Jurkat, Clone E6-1 (cell line): ENCODE measurements around the gene MT3.
A peak's percentile ranks its signal among the peaks of the same experiment; 100 is the strongest.
"Not testable (repeated sequence)": the region's sequence is repeated elsewhere in the genome, so short reads cannot be mapped to it uniquely, and the experiment has no call there.

Experiments used
- DNase-seq: peaks from one replicate; pipeline ENCODE4 v3.0.0-alpha.2; 2011; ENCODE audit warnings: low read depth, low spot score
- H3K4me3 ChIP-seq: 2 replicates; pipeline ENCODE4 v1.5.1; 2011; ENCODE audit warnings: mild to moderate bottlenecking, low read length, control low read depth, moderate library complexity

Gene MT3

DNA sequence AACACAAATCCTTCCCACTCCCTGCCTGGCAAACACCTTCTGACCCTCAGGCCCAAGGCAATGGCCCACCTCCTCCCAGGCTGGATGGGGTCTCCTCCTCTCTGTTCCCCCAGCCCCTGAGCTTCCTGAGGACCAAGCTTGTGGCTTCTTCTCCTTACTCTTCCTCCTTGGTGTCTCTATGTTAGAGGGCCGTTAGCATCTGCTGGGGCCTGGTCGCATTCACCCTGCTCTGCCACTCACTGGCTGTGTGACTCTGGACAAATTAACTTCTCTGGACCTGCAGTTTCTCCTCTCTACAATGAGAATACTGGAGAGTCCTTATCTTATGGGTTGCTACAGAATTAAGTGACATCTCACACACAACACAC, 18.3 kb downstream of the MT3 start:
- peak overlapping the region; percentile 84 for H3K4me3 ChIP-seq
- DNase-seq = no peak

DNA sequence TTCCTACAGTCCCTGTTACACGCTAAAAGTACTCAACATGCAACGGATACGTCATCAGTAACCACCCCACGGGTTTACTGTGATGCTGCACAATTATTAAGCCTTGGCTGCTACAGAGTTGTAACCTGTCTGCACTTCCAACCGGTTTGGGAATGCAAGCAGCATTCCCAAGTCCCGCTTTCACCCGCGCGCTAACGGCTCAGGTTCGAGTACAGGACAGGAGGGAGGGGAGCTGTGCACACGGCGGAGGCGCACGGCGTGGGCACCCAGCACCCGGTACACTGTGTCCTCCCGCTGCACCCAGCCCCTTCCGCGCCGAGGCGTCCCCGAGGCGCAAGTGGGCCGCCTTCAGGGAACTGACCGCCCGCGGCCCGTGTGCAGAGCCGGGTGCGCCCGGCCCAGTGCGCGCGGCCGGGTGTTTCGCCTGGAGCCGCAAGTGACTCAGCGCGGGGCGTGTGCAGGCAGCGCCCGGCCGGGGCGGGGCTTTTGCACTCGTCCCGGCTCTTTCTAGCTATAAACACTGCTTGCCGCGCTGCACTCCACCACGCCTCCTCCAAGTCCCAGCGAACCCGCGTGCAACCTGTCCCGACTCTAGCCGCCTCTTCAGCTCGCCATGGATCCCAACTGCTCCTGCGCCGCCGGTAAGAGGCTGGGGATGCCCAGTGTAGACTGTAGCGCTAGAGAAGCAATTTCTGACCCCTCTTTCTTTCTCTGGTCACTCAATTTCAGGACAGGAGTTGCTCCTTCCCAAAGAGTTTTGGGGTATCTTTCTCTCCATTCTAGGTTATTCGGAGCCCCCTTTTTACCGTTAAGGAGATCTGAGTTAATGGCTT, 18.9 kb downstream of the MT3 start, which contains the start of gene MT2A:
MT2A (plus strand) TSS at position 542 of the 833 bp plus-strand sequence; CDS start at position 614, 72 bp downstream.
- peak; percentile 88 for DNase-seq
- peak within 1 kb of the TSS; percentile 84 for H3K4me3 ChIP-seq

DNA sequence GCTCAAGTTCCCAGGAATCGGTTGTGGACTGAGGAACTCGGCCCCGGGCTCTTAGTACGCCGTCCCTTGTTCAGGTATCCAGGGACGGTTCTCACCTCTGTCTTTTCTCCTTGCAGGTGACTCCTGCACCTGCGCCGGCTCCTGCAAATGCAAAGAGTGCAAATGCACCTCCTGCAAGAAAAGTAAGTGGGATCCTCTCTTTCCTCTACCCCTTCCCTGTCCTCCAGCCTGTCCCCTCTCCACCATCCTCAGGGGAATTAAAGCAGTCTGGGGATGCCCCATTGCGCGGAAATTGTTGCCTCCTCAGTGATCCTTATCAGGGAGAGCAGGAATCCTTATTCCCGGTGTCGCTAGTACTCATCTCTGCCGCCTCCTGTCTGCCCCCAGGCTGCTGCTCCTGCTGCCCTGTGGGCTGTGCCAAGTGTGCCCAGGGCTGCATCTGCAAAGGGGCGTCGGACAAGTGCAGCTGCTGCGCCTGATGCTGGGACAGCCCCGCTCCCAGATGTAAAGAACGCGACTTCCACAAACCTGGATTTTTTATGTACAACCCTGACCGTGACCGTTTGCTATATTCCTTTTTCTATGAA, 19.6 kb downstream of the MT3 start:
- peak overlapping the region; percentile 84 for H3K4me3 ChIP-seq
- DNase-seq = no peak

DNA sequence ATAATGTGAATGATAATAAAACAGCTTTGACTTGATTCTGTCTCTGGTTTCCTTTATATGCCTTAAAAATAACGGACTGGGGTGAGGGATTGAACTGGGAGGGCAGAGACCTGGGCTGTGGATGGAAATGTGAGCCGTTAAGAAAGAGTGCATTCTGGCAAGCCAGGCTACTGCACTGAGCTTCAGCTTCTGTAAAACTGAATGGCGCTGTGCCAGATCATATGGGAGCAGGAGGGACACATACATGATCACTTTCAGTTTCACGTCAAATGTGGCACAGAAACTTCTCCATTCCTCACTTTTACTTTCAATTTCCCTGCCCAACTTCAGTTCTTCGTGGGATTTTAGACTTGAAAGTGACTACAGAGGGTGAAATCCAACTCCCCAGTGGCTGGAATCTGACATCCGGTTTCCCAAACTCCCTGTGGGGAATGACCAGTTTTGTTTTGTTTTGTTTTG, 20.2 kb downstream of the MT3 start:
- H3K4me3 ChIP-seq = peak overlapping the region; percentile 84
- peak; percentile 77 for DNase-seq

DNA sequence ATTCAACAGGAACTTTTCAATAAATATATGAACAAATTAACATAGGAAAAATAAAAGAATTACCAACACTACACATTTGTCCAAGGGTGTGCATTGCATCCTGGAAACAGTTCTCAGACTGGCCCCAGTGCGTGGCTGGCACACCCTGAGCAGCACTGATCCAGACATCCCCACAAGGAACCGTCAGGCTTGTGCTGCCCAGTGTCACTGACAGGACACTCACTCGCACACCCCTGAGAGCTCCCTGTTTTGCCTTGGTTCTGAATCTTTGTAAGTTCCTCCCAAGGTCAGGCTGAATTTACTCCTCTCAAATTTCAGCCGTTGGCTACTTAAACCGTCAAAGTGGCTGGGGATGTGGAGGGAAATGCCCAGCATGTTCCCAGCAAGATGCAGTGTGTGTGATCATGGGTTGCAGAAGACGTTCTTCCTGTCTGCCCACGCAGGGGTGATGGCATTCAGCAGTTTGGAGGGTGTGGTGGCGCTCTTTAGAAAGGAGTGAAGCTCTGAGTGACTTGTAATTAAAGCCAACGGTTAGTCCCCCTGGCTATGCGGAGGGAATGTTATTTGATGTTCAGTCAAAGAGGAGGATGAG, 20.8 kb downstream of the MT3 start:
- DNase-seq = peak; percentile 37
- H3K4me3 ChIP-seq = peak overlapping the region; percentile 84

DNA sequence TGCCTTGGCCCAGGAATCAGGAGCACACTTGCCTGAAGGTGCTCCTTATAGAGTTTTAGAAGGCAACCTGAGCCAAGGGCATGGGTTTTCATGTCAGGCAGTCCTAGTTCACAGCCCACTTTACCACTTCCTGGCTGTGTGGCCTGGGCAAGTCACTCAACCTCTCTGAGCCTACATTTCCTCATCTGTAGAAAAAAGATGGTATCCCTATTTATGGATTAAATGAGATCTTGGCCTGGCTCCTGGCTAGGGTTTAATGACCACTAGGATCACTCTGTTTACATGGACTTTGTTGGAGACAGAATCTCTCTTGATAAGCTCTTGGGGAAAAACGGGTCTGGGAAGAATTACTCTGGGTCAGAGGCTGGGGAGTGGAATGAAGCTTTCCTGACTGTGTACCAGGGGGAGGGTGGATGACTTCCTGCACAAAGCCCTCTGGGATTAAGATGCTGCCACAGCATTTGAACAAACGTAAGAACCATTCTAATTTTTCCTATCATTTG, 21.3 kb downstream of the MT3 start:
- no peak overlapping the region for H3K4me3 ChIP-seq

DNA sequence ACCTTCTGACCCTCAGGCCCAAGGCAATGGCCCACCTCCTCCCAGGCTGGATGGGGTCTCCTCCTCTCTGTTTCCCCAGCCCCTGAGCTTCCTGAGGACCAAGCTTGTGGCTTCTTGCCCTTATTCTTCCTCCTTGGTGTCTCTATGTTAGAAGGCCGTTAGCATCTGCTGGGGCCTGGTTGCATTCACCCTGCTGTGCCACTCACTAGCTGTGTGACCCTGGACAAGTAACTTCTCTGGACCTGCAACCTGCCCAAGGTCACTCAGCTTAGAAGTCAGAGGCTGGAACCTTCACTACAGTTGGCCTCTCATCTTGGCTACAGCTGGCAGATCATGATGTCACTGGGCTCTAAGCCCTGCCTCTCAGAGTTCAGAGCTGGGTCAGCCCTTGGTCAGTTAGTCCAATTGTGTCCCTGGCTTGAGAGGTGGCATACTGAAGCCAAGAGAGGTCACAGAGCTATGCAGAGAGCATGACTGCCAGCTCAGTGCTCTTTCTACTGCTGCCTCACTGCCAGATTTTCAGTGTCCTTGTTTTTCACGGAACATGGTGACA, 22.0 kb downstream of the MT3 start:
- DNase-seq = no peak

More for the DNA sequence above, 21.3 kb downstream of the MT3 start:
- peak; percentile 37 for DNase-seq

DNA sequence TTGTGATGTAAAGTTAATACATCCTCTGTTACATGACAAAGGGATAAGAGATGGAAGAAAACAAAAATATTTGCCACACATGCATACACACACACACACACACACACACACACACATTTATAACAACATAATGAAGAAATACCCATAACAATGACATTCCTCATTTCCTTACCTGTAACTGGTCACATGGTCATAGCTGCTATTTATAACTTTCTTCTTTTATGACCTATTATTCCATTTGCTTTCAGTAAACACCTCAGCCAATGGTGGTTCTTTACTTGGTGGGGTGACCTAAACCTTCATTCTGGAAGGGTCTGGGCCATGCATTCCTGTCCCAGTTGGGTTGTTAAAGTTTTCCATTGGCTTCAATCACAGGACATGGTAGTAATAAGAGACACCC, 24.4 kb downstream of the MT3 start:
- H3K4me3 ChIP-seq = no peak overlapping the region
- no peak for DNase-seq

More for the DNA sequence above, 22.0 kb downstream of the MT3 start:
- no peak overlapping the region for H3K4me3 ChIP-seq

DNA sequence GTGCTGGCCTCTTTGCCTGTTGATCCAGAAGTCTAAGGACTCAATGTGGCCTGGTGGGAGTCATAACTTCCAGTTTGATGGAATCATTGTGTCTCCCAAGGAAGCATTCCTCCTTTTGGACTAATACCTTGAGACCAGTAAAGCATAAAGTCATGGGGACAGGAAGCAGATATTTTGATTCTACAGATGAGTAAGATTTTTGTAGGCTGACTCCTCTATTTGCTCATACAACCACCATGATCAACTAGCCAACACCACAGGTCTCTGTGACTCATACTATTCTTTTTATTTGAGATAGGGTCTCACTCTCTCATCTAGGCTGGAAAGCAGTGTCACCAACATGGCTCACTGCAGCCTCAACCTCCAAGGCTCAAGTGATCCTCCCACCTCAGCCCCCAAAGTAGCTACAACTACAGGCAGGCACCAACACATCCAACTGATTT, 25.2 kb downstream of the MT3 start:
- DNase-seq = no peak
- no peak overlapping the region for H3K4me3 ChIP-seq

DNA sequence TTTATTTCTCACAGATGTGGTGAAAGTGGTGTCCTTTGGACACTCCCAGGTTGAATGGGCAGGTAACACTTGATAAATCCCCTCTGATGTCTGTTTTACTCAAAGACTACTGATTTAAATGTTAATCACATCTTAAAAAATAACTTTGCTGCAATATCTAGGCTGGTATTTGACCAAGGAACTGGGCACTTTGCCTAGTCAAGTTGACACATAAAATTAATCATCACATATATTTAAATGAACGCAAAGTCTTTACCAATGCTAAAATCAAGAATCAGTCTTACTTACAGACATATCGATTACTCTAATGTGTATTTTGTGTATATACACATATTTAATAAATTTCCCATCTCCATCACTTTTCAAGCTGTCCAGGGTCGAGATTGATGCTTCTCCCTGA, 26.0 kb downstream of the MT3 start:
- DNase-seq = no peak
- no peak overlapping the region for H3K4me3 ChIP-seq

DNA sequence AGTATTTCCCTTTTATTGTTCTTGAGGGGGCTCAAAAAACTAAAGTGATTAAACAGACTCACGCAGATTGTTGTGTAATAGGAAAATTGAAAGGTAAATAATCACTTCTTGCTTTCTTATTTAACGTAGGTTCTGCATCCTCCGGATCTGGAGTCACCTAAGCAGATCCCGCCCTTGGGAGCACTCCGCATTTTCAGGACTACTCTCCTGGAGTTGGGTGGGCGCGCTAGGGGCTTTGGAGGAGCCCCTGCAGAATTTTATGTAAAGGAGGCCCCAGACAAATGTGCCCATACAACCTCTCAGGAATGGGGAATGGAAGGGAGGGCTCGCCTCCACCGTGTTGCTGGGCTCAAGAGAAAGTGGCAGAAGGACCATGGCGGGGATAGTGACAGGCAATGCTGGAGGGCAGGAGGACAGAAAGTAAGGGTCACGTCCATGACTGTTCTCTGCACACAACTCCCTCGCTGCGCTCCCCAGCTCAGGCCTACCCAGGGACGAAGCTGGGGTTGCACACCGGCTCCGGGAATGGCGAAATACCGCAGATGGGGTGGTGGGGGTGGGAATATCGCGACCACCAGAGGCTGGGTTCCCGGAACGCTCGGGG, 27.4 kb downstream of the MT3 start:
- H3K4me3 ChIP-seq = no peak overlapping the region
- no peak for DNase-seq

DNA sequence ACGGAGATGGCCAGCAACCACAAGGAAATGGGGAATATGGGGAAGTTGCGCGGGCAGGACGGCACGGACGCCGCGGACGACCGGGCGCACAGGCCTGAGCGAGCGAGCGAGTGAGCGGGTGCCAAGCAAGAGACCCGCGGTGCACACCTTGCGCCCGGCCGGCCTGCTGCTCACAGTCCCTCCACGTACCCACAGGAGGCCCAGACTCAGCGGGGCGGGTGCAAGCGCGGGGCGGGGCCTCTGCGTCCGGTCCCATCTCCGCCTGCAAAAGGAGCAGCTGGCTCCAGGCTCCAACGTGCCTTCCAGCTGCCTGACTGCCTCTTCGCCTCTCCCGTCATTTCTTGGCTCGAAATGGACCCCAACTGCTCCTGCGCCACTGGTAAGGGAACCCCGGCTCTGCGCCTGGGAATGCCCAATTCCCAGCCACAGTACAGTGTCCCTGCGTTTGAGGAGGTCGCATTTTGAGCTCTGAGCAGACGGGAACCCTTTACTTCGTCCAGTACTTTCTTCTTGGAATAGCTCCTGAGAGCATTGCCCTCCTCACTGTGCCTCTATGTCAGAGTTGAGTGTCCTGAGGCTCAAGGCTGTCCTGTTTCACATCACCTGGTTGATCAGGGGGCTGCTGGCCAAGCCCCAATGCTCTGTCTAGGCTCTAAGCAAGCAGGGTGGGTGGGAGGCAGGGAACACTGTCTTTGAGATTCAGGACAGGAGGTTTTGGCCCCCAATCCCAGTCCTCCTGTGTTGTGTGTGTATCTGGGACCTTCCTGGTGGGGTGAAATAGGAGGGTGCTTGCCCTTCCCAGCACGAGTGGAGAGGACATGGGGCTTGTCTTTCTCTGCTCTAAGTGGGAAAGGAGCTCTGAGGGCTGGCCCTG, 28.1 kb downstream of the MT3 start:
- no peak overlapping the region for H3K4me3 ChIP-seq
- no peak for DNase-seq

DNA sequence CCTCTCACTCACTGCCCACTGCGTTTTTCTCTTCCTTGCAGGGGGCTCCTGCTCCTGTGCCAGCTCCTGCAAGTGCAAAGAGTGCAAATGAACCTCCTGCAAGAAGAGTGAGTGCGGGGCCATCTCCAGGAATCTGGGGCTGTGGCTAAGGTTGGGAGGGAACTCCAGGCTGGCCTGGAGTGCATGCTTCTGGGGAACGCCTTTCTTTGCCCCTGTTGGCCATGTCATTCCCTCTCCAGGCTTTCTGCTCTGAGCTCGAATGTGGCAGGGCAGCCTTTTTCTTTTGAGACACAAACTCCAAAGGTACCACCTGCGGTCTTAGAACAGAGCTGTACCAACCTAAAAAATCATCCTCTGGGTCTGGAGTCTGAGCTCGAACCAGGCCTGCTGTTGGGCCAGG, 28.8 kb downstream of the MT3 start:
- H3K4me3 ChIP-seq = no peak overlapping the region
- no peak for DNase-seq

DNA sequence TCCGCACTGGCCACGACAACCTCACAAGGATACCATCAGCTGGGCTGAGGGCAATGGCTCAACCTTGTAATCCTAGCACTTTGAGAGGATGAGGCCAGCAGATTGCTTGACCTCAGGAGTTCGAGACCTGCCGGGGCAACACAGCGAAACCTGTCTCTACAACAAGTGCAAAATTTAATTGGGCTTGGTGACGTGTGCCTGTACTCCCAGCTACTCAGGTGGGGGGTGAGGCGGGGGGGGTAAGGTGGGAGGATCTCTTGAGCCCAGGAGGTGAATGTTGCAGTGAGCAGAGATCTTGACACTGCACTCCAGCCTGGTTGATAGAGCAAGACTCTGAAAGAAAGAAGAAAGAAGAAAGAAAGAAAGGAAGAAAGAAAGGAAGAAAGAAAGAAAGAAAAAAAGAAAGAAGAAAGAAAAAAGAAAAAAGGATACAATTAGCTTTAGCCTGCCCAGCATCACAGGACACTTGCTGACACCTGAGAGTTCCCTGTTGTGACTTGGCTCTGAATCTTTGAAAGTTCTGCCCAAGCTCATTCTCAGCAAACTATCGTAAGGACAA, 31.1 kb downstream of the MT3 start:
- H3K4me3 ChIP-seq = no peak overlapping the region
- no peak for DNase-seq

DNA sequence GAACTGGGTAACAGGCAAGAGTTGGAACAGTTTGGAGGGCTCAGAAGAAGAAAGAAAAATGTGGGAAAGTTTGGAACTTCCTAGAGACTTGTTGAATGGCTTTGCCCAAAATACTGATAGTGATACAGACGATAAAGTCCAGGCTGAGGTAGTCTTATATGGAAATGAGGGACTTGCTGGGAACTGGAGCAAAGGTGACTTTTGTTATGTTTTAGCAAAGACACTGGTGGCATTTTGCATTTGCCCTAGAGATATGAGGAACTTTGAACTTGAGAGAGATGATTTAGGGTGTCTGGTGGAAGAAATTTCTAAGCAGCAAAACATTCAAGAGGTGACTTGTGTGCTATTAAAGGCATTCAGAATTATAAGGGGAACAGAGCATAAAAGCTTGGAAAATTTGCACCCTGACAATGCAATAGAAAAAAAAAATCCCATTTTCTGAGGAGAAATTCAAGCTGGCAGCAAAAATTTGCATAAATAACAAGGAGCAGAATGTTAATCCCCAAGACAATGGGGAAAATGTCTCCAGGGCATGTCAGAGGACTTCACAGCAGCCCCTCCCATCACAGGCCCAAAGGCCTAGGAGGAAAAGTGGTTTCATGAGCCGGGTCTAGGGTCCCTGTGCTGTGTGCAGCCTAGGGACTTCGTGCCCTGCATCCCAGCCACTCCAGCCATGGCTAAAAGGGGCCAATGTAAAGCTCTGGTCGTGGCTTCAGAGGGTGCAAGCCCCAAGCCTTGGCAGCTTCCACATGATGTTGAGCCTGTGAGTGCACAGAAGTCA, 32.5 kb downstream of the MT3 start:
- DNase-seq, H3K4me3 ChIP-seq: not testable (repeated sequence)

DNA sequence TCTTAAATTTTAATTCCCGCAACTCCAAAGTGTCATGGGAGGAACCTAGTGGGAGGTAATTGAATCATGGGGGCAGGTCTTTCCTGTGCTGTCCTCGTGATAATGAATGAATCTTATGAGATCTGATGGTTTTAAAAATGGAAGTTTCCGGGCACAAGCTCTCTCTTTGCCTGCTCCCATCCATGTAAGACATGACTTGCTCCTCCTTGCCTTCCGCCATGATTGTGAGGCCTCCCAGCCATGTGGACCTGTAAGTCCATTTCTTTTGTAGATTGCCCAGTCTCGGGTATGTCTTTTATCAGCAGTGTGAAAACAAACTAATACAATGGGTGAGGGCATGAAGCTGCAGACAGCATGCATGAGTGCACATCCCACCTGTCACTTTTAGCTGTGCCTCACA, 33.9 kb downstream of the MT3 start:
- H3K4me3 ChIP-seq, DNase-seq: not testable (repeated sequence)

DNA sequence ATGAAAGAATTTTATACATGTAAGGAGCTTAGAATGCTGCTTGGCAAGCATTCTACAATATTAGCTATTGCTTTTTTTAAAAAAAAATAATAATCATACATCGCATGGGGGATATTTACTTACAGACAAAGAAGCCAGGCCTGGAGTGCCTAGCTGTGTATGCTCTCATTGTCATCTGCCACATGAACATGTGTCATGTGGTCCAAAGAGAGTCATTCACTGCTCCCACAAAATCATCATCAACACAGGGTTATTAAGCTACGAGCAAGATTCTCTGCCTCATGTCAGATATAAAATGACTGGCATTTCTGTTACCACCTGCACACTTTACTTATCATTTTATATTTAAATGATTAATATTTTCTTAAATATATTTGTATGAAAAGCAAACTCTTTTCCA, 34.3 kb downstream of the MT3 start:
- DNase-seq = no peak

More for the DNA sequence above, 34.3 kb downstream of the MT3 start:
- no peak overlapping the region for H3K4me3 ChIP-seq
